Endodermal cell (in vitro differentiated cells): ENCODE results near the gene JAZF1. TPM values are rescaled to one million over a fixed set of nuclear protein-coding genes. Genes with fewer than 3 reads are reported as not detected.

Experiments
- DNase-seq: peaks from one replicate; pipeline ENCODE4 v3.0.0-alpha.2; 2017
- H3K27ac ChIP-seq: 2 replicates; pipeline ENCODE4 v1.5.1; 2013; ENCODE audit warnings: mild to moderate bottlenecking, low read depth, low read length, moderate library complexity
- H3K27me3 ChIP-seq: 2 replicates; pipeline ENCODE4 v1.6.1; 2013; ENCODE audit warnings: mild to moderate bottlenecking, low read length, moderate library complexity; ENCODE audit not compliant: insufficient read depth, control insufficient read depth, poor library complexity, severe bottlenecking
- H3K36me3 ChIP-seq: 2 replicates; pipeline ENCODE4 v1.7.0; 2013; ENCODE audit warnings: mild to moderate bottlenecking, low read length, moderate library complexity; ENCODE audit not compliant: control insufficient read depth, insufficient read depth
- H3K4me1 ChIP-seq: one replicate; pipeline ENCODE4 v1.7.0; 2013; ENCODE audit warnings: low read length; ENCODE audit not compliant: control insufficient read depth, insufficient read depth
- H3K4me3 ChIP-seq: 2 replicates; pipeline ENCODE4 v1.5.1; 2013; ENCODE audit warnings: mild to moderate bottlenecking, low read length, moderate library complexity
- H3K9ac ChIP-seq: 2 replicates; pipeline ENCODE4 v1.6.1; 2013; ENCODE audit warnings: mild to moderate bottlenecking, low read length, moderate library complexity; ENCODE audit not compliant: poor library complexity, severe bottlenecking; ENCODE audit errors: extremely low read depth
- H3K9me3 ChIP-seq: 2 replicates; pipeline ENCODE4 v1.6.1; 2013; ENCODE audit warnings: mild to moderate bottlenecking, low read length, moderate library complexity; ENCODE audit not compliant: control insufficient read depth
- H3K27ac Mint-ChIP-seq: 2 replicates; pipeline ENCODE4 v1.8.0; 2020; ENCODE audit warnings: mixed read lengths
- H3K27me3 Mint-ChIP-seq: 2 replicates; pipeline ENCODE4 v1.8.0; 2021; ENCODE audit warnings: mild to moderate bottlenecking, mixed read lengths; ENCODE audit not compliant: insufficient read depth
- H3K36me3 Mint-ChIP-seq: 2 replicates; pipeline ENCODE4 v1.8.0; 2020; ENCODE audit warnings: low read depth, mixed read lengths
- H3K4me1 Mint-ChIP-seq: 2 replicates; pipeline ENCODE4 v1.8.0; 2020; ENCODE audit warnings: mixed read lengths
- H3K4me3 Mint-ChIP-seq: 2 replicates; pipeline ENCODE4 v1.8.0; 2020; ENCODE audit warnings: mild to moderate bottlenecking, moderate library complexity, mixed read lengths
- H3K9me3 Mint-ChIP-seq: 2 replicates; pipeline ENCODE4 v1.8.0; 2020; ENCODE audit warnings: mild to moderate bottlenecking, mixed read lengths
- WGBS, 2 experiments: methylation state at CpG; one replicate each; pipeline versions ENCODE4 v1.1.5 to v1.1.7; 2013; ENCODE audit warnings: missing lambda C conversion rate in 2 of 2, mixed read lengths in 1 of 2; ENCODE audit not compliant: insufficient coverage in 1 of 2, insufficient read length in 1 of 2; 5-methylcytosine and 5-hydroxymethylcytosine counted together
- total RNA-seq, 2 donors: library from RNA; stranded (reverse); fragmentation: NEBNext Ultra II Directional in 1 of 2; extraction: Animal tissue kit (Norgen Biotek cat#: 25700) in 1 of 2; gene quantifications; 2 replicates in 1 of 2; 3 replicates in 1 of 2; pipeline ENCODE4 v1.2.1, GENCODE V29; 2021
- TF ChIP-seq, protein P1 (sequence below): fragments of 200-600 bp; sonication (generic); conservative IDR thresholded peaks from 2 replicates; pipeline ENCODE4 v1.5.0; 2021; ENCODE audit warnings: antibody characterized with exemption, mild to moderate bottlenecking

Gene JAZF1
- total RNA-seq, 2 donors from 2014 or later = 18.3 to 33.6 TPM

DNA sequence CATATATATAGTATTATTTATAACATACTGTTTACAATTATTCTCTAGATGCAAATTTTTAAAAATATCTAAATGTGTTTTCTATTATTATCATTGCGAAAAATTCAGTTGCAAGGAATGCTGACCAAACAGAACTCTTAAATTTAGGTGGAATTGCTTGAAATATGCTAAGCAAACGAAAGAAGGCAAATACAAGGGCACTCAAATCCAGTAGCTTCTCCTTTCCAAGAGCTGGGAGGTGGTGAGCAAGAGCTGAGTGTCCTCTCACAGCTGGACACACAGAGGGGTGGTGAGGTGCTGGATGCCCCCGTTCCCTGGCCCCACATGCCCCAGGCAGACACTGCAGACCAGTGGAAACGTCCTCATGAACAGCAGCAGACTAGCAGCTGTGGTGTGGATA lies 274.6 kb downstream of the JAZF1 start:
- Histone ChIP-seq H3K9ac (no peak overlapping the region), H3K27me3 (no peaks in the 10 kb centered on the region), H3K27ac (no peak overlapping the region), H3K36me3 (no peaks in the 10 kb centered on the region), H3K4me1 (no peaks in the 10 kb centered on the region), H3K4me3 (no peak overlapping the region), H3K9me3 (no peaks in the 10 kb centered on the region)
- Mint-ChIP-seq H3K4me3 (no peak overlapping the region), H3K36me3 (peaks cover 1% of the 10 kb centered on the region), H3K27ac (no peak overlapping the region), H3K27me3 (no peaks in the 10 kb centered on the region), H3K4me1 (peaks cover 36% of the 10 kb centered on the region), H3K9me3 (no peaks in the 10 kb centered on the region)
- 72 to 80% methylated on average over 1 to 4 of the region's 4 CpGs for WGBS, 2 experiments
- TF ChIP-seq, protein P1, sequence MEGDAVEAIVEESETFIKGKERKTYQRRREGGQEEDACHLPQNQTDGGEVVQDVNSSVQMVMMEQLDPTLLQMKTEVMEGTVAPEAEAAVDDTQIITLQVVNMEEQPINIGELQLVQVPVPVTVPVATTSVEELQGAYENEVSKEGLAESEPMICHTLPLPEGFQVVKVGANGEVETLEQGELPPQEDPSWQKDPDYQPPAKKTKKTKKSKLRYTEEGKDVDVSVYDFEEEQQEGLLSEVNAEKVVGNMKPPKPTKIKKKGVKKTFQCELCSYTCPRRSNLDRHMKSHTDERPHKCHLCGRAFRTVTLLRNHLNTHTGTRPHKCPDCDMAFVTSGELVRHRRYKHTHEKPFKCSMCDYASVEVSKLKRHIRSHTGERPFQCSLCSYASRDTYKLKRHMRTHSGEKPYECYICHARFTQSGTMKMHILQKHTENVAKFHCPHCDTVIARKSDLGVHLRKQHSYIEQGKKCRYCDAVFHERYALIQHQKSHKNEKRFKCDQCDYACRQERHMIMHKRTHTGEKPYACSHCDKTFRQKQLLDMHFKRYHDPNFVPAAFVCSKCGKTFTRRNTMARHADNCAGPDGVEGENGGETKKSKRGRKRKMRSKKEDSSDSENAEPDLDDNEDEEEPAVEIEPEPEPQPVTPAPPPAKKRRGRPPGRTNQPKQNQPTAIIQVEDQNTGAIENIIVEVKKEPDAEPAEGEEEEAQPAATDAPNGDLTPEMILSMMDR = no peak
- DNase-seq = no peak

DNA sequence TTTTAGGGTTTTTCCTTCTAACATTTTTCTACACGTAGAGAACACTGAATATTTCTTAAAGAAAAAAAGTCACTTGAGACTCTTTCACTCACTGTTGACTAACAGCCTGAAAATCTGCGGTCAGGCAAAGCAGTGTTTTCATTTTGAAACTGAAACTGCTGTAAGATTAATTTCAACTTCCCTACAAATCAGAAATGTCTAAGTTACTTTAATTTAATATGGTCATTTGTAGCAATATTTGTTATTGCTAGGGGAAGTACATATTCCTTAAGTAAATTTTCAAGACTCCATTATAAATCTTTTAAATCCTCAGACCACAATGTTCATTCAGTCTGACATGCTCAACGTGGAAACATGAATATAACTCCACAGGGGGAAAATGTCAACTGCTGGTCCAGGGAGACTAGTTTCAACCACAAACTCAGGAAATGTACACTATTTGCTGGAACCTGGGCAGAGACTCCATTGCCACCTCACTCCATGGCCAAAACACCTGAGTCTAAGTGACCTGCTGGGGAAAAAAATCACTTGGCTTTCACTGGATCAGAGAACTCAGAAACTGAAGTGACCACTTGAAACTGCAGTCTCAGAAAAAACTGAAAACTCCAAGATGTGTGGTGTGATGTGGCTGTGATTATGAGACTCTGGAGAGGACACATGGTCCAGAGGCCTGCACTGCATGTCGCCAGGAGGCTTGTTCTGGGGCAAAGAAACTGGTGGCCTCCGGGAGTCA lies 279.4 kb downstream of the JAZF1 start:
- WGBS, 2 experiments = 94% methylated on average over 2 to 5 of the region's 5 CpGs
- H3K4me3 ChIP-seq = no peak overlapping the region
- H3K36me3 ChIP-seq = no peaks in the 10 kb centered on the region

DNA sequence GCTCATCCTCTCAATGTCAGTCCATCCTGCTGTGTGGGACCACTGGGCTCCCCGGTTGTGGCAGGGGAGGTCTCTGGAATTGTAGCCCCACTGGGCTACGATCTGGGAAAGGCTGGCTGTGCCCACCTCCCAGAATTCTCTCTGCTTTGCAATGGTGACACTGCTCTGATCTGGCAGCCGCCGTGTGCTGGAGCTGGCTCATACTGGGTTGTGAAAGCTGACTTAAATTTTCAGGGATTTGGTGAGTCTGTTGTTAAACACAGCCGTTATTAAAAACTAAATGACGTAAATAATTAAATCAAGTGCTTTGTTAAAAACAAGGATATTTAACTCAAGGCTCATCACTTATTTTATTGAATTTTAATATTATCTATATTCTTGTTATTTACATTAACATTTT lies 280.6 kb downstream of the JAZF1 start:
- peaks cover 11% of the 10 kb centered on the region for H3K4me1 Mint-ChIP-seq
- TF ChIP-seq, protein P1 = no peak
- no peaks in the 10 kb centered on the region for H3K27me3 Mint-ChIP-seq
- Histone ChIP-seq H3K27me3 (no peaks in the 10 kb centered on the region), H3K27ac (no peak overlapping the region), H3K4me3 (no peak overlapping the region), H3K36me3 (no peaks in the 10 kb centered on the region), H3K9ac (no peak overlapping the region), H3K4me1 (peaks cover 3% of the 10 kb centered on the region), H3K9me3 (no peaks in the 10 kb centered on the region)
- H3K4me3 Mint-ChIP-seq = no peak overlapping the region
- H3K27ac Mint-ChIP-seq = no peak overlapping the region
- WGBS, 2 experiments = 93 to 100% methylated on average over 1 to 4 of the region's 6 CpGs
- no peaks in the 10 kb centered on the region for H3K9me3 Mint-ChIP-seq
- DNase-seq = no peak
- peaks cover 1% of the 10 kb centered on the region for H3K36me3 Mint-ChIP-seq

More for the DNA sequence above, 279.4 kb downstream of the JAZF1 start:
- TF ChIP-seq, protein P1 = no peak
- Histone ChIP-seq H3K27ac (no peak overlapping the region), H3K4me1 (peaks cover 3% of the 10 kb centered on the region), H3K27me3 (no peaks in the 10 kb centered on the region), H3K9ac (no peak overlapping the region), H3K9me3 (no peaks in the 10 kb centered on the region)
- no peaks in the 10 kb centered on the region for H3K27me3 Mint-ChIP-seq
- H3K27ac Mint-ChIP-seq = no peak overlapping the region
- H3K36me3 Mint-ChIP-seq = peaks cover 1% of the 10 kb centered on the region
- H3K4me3 Mint-ChIP-seq = no peak overlapping the region
- H3K4me1 Mint-ChIP-seq = peaks cover 13% of the 10 kb centered on the region
- no peak for DNase-seq
- no peaks in the 10 kb centered on the region for H3K9me3 Mint-ChIP-seq
